Coronary artery (tissue), 2 donors: ENCODE results near the gene SIK3.
A peak's percentile ranks its signal among the peaks of the same experiment; 100 is the strongest.

ENCODE experiments used
- DNase-seq: peaks from one replicate; pipeline ENCODE4 v3.0.0-alpha.2; 2017; ENCODE audit warnings: low spot score
- H3K27ac ChIP-seq, 2 donors: fragments of 200-600 bp; sonication (generic); one replicate each; pipeline ENCODE4 v1.5.1; 2016 to 2019
- H3K4me3 ChIP-seq: fragments of 200-600 bp; sonication (generic); 2 replicates; pipeline ENCODE4 v1.5.1; 2016; ENCODE audit warnings: mild to moderate bottlenecking, moderate library complexity
- TF ChIP-seq, protein P1 (sequence below): fragments of 200-600 bp; sonication (generic); IDR thresholded peaks from one replicate; pipeline ENCODE4 v1.5.1; 2019; ENCODE audit warnings: antibody characterized with exemption

The SIK3 gene

DNA sequence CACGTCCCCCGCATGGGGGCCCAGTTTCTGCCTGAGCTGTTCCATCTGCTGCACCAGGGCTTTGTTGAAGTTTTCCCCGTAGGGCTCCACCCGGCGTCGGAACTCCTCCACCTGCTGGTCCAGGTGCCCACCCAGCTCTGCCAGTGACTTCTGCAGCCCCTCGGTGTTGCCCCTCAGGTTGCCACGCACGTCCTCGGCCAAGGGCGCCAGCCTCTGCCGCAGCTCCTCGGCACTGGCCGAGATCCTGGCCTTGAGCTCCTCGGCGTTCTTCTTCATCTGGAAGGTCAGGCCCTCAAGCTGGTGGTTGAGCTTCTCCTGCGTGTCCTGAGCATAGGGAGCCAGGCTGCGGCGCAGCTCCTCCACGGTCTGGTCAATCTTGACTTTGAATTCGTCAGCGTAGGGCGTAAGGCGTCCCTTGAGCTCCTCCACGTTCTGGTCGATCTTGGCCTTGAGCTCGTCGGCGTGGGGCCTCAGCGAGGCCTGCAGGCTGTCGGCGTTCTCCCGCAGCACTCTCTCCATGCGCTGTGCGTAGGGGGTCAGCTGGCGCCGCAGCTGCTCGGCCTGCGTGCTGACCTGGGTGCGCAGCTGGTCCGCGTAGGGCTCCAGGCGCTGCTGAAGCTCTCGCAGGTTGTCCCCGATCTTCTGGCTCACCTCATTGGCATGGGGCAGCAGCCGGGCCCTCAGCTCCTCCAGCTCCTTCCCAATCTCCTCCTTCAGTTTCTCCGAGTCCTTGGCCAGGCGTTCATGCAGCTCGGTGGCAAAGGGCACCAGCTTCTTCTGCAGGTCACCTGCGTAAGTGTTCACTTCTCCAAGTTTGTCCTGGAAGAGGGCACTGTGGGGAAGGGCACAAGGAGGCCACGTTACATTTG is 276.9 kb downstream of the SIK3 start:
- peak; percentile 68 for DNase-seq
- Histone ChIP-seq H3K4me3 (no peak overlapping the region), H3K27ac (no peak overlapping the region)
- TF ChIP-seq, protein P1, sequence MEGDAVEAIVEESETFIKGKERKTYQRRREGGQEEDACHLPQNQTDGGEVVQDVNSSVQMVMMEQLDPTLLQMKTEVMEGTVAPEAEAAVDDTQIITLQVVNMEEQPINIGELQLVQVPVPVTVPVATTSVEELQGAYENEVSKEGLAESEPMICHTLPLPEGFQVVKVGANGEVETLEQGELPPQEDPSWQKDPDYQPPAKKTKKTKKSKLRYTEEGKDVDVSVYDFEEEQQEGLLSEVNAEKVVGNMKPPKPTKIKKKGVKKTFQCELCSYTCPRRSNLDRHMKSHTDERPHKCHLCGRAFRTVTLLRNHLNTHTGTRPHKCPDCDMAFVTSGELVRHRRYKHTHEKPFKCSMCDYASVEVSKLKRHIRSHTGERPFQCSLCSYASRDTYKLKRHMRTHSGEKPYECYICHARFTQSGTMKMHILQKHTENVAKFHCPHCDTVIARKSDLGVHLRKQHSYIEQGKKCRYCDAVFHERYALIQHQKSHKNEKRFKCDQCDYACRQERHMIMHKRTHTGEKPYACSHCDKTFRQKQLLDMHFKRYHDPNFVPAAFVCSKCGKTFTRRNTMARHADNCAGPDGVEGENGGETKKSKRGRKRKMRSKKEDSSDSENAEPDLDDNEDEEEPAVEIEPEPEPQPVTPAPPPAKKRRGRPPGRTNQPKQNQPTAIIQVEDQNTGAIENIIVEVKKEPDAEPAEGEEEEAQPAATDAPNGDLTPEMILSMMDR, result no peak

DNA sequence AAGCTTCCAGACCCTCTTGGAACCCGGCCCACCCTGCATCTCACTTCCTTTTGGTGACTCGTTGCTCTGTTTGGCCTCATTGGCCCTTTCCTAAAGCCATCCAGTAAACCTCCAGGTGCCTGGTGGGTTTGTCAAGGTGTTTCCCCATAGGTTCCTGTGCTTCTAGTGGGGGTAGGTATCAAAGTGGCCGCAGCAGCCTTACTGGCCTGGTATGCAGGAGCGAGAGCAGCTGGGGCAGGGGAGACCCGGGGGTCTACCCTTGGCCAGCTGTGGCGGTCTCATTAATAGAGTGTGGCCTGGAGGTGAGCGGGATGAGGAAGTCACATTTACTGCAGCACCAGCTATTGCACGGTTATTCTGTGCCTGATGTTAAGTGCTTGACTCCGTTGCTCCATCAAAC is 279.2 kb downstream of the SIK3 start:
- TF ChIP-seq, protein P1, result no peak
- DNase-seq, result no peak
- Histone ChIP-seq H3K4me3 (no peak overlapping the region), H3K27ac (no peak overlapping the region)

DNA sequence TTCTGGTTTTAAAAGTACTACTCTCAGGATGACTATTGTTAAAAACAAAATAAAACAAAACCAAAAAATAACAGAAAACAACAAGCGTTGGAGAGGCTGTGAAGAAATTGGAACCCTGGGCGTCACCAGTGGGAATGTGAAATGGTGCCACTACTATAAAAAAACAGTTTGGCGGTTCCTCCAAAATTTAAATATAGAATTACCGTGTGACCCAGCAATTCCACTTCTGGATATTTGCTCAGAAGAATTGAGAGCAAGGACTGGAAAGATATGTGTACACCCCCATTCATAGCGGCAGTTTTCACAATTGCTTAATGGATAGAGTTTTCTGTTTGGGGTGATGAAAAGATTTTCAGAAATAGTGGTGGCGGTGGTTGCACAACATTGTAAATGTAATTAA is 283.7 kb downstream of the SIK3 start:
- TF ChIP-seq, protein P1, result no peak
- DNase-seq, result no peak

DNA sequence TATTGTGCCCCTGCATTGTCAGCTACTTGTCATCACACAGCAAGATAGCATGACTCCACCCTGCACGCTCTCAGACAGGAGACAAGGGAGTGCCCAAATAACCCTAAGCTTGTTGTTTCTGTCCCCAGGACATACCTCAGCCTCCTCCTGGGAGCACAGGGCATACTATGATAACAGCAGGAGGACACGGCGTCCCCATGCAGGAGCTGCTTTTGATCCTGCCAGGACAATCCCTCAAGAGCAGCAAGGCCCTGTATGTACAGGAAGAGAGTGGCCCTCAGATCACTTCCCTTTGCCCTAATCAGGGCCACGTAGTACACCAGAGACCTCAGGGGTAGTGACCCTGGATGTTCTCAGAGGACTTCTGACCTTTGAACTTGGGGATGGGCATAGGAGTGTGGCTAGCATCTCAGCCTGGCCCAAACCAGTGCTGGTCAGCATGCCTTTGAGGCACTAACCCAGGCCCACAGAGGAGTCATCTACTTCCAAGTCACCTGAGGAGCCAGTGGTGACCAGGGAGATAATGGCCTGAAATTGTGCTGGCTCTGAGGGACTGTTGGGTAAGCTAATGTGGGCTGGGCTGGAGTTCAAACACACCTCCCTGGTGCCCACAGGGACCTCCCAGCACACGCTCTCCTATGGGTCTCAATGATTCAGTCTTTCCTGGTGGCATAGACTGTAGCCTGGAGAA is 284.3 kb downstream of the SIK3 start:
- DNase-seq, result no peak
- Histone ChIP-seq H3K4me3 (no peak overlapping the region), H3K27ac (no peak overlapping the region)
- TF ChIP-seq, protein P1, result no peak

More for the DNA sequence above, 283.7 kb downstream of the SIK3 start:
- Histone ChIP-seq H3K4me3 (no peak overlapping the region), H3K27ac (no peak overlapping the region)

DNA sequence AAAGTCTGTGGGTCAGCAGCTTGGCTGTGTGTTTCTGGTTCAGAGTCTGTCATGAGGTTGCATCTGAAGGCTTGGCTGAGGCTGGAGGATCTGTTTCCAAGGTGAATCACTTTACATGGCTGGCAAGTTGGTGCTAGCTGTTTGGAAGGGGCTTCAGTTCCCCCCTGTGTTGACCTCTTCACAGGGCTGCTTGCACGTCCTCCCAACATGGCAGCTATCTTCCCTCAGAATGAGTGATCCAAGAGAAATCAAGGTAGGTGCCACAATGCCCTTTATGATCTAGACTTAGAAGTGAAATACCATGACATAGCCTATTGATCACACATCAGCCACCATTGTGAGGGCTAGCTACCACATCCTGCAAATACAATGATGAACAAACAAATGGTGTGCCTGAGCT is 285.1 kb downstream of the SIK3 start:
- Histone ChIP-seq H3K4me3 (no peak overlapping the region), H3K27ac (no peak overlapping the region)
- no peak for DNase-seq
- TF ChIP-seq, protein P1, result no peak

DNA sequence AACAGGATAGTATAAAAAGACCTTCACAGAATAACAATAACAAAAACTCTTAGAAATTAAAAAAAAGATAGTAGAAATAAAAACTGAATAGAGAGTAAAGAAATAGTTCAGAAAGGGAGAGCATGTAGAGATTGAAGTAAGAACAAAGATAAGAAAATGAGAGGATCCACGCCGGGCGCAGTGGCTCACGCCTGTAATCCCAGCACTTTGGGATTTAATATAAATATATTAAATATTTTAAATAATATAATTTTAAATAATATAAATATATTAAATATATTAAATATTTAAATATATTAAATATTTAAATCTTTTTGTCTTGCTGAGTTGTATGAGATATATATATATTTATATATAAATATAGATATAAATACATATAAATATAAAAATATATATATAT is 286.1 kb downstream of the SIK3 start:
- no peak for DNase-seq
- Histone ChIP-seq H3K27ac (no peak overlapping the region), H3K4me3 (no peak overlapping the region)
- TF ChIP-seq, protein P1, result no peak

DNA sequence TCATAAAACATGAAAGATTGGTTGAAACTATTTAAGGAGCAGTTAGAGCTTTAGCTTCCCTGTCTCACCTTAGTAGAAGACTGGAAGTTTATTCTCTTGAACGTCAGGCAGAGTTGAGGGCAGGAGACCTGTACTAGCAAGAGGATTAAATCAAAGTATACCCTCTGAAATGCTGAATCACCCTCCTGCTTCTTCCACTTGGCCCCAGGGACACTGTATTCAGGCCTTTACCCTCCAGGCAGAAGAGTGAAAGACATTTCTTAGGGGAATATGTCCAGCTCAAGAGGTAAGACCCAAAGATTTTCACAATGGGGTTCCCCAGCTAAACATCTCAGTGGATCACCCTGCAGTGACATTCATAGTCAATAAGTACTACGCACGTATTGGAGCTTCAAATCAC is 287.0 kb downstream of the SIK3 start:
- Histone ChIP-seq H3K27ac (no peak overlapping the region), H3K4me3 (no peak overlapping the region)
- TF ChIP-seq, protein P1, result no peak
- DNase-seq, result no peak
